Mesendoderm (in vitro differentiated cells): ENCODE results near the gene DNAJC21.

ENCODE experiments used
- DNase-seq: peaks from one replicate; pipeline ENCODE4 v3.0.0; 2013
- H2AK5ac ChIP-seq: 2 replicates; pipeline ENCODE4 v1.6.1; 2013; ENCODE audit warnings: low read length, inconsistent platforms
- H2BK120ac ChIP-seq: 2 replicates; pipeline ENCODE4 v1.6.1; 2013; ENCODE audit warnings: low read depth, mild to moderate bottlenecking, low read length, moderate library complexity, mixed read lengths
- H2BK15ac ChIP-seq: replicated peaks from 2 replicates; pipeline ENCODE4 v1.6.1; 2013; ENCODE audit warnings: low read depth, mild to moderate bottlenecking, moderate library complexity
- H2BK5ac ChIP-seq: 2 replicates; pipeline ENCODE4 v1.6.1; 2013; ENCODE audit warnings: low read length, inconsistent platforms
- H3K18ac ChIP-seq: 2 replicates; pipeline ENCODE4 v1.6.1; 2013; ENCODE audit warnings: mild to moderate bottlenecking, low read length, mixed read lengths
- H3K23ac ChIP-seq: one replicate; pipeline ENCODE4 v1.6.1; 2013; ENCODE audit warnings: low read length
- H3K27ac ChIP-seq: 2 replicates; pipeline ENCODE4 v1.5.1; 2013; ENCODE audit warnings: low read depth, mild to moderate bottlenecking, inconsistent platforms, low read length, moderate library complexity
- H3K27me3 ChIP-seq: 2 replicates; pipeline ENCODE4 v1.6.1; 2013; ENCODE audit warnings: low read length, control low read depth, mild to moderate bottlenecking, inconsistent platforms; ENCODE audit not compliant: insufficient read depth, poor library complexity
- H3K36me3 ChIP-seq: 2 replicates; pipeline ENCODE4 v1.6.1; 2013; ENCODE audit warnings: low read length, inconsistent platforms; ENCODE audit not compliant: control insufficient read depth, insufficient read depth
- H3K4ac ChIP-seq: one replicate; pipeline ENCODE4 v1.6.1; 2013; ENCODE audit warnings: low read depth, mild to moderate bottlenecking, low read length, moderate library complexity
- H3K4me1 ChIP-seq: 2 replicates; pipeline ENCODE4 v1.6.1; 2013; ENCODE audit warnings: low read depth, low read length, inconsistent platforms; ENCODE audit not compliant: control insufficient read depth
- H3K4me2 ChIP-seq: 2 replicates; pipeline ENCODE4 v1.6.1; 2013; ENCODE audit warnings: low read length
- H3K4me3 ChIP-seq: 2 replicates; pipeline ENCODE4 v1.5.1; 2013; ENCODE audit warnings: mild to moderate bottlenecking, low read length
- H3K56ac ChIP-seq: one replicate; pipeline ENCODE4 v1.6.1; 2013; ENCODE audit warnings: low read length
- H3K79me1 ChIP-seq: 2 replicates; pipeline ENCODE4 v1.6.1; 2013; ENCODE audit warnings: low read length, inconsistent platforms
- H3K79me2 ChIP-seq: 2 replicates; pipeline ENCODE4 v1.6.1; 2013; ENCODE audit warnings: mild to moderate bottlenecking, low read length; ENCODE audit not compliant: control insufficient read depth, insufficient read depth
- H3K9ac ChIP-seq: 2 replicates; pipeline ENCODE4 v1.6.1; 2013; ENCODE audit warnings: low read length, inconsistent platforms
- H4K5ac ChIP-seq: one replicate; pipeline ENCODE4 v1.6.1; 2013; ENCODE audit warnings: low read length
- H4K8ac ChIP-seq: one replicate; pipeline ENCODE4 v1.6.1; 2013; ENCODE audit warnings: low read depth, mild to moderate bottlenecking, control low read depth, low read length, moderate library complexity
- WGBS: extraction: QIAGEN DNeasy Blood & Tissue Kit; methylation state at CpG from one replicate; pipeline ENCODE4 v1.1.7; 2013; ENCODE audit warnings: low lambda C conversion rate, missing lambda C conversion rate; ENCODE audit not compliant: insufficient coverage; ENCODE audit errors: extremely low coverage; 5-methylcytosine and 5-hydroxymethylcytosine counted together

Gene DNAJC21

DNA sequence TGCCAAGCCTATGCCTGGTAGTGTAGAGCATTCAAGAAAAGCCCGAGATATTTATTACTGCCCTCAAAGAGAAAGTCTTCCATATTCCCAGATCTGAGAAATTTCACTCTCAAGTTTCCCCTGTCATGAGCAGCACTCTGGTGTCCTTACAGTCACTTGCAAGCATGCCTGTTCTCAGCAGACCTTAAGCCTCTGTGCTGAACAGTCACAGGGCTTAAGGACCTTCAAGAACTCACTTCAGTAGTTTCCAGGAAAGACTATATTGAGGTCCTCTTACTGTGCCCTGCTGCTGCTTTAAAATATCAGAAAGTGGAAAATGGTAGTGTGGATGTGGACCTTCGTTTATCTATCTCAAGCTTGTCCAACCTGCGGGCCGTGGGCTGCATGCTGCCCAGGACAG is 53.5 kb downstream of the DNAJC21 start:
- no peak overlapping the region for H2BK5ac ChIP-seq
- H3K18ac ChIP-seq = no peak overlapping the region
- no peak overlapping the region for H3K4ac ChIP-seq
- no peaks in the 10 kb centered on the region for H3K79me2 ChIP-seq
- no peak overlapping the region for H3K27ac ChIP-seq
- H3K27me3 ChIP-seq = no peaks in the 10 kb centered on the region
- H3K56ac ChIP-seq = no peak overlapping the region
- no peak overlapping the region for H4K5ac ChIP-seq
- H3K23ac ChIP-seq = no peak overlapping the region
- H2AK5ac ChIP-seq = no peak overlapping the region
- no peak overlapping the region for H2BK120ac ChIP-seq
- H3K4me2 ChIP-seq = no peak overlapping the region
- no peaks in the 10 kb centered on the region for H3K4me1 ChIP-seq
- H2BK15ac ChIP-seq = no peak overlapping the region
- no CpG with 5 or more reads among the region's 4 CpGs for WGBS
- H4K8ac ChIP-seq = no peak overlapping the region
- H3K9ac ChIP-seq = no peak overlapping the region
- no peak for DNase-seq
- no peaks in the 10 kb centered on the region for H3K79me1 ChIP-seq
- no peaks in the 10 kb centered on the region for H3K36me3 ChIP-seq
- H3K4me3 ChIP-seq = no peak overlapping the region

DNA sequence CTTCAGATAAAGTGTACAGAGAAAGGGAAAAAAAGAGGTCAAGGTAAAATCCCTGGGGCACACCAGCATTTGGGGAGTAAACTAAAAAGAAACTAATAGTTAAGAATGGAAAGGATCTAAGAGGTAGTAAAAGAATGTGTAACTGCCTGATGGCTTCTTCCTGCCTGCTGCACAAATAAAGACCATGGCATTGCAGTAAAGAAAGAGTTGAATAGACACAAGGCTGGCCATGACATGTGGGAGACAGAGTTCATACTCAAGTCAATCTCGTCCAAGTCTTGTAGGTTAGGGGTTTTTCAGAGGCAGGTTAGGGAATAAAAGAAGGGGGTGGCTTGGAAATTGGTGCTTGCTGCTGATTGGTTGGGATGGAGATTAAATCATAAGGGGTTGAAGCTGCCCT is 57.6 kb downstream of the DNAJC21 start:
- Histone ChIP-seq H3K23ac (no peak overlapping the region), H3K4me2 (no peak overlapping the region), H3K79me1 (no peaks in the 10 kb centered on the region), H2BK5ac (no peak overlapping the region), H2BK120ac (no peak overlapping the region), H3K27me3 (no peaks in the 10 kb centered on the region), H3K9ac (no peak overlapping the region), H3K4me1 (no peaks in the 10 kb centered on the region), H2AK5ac (no peak overlapping the region), H2BK15ac (no peak overlapping the region), H3K36me3 (no peaks in the 10 kb centered on the region), H3K27ac (no peak overlapping the region), H3K4ac (no peak overlapping the region), H3K79me2 (no peaks in the 10 kb centered on the region), H4K5ac (no peak overlapping the region), H3K4me3 (no peak overlapping the region), H3K18ac (no peak overlapping the region), H4K8ac (no peak overlapping the region), H3K56ac (no peak overlapping the region)
- DNase-seq = no peak
- no CpG with 5 or more reads among the region's 1 CpG for WGBS

DNA sequence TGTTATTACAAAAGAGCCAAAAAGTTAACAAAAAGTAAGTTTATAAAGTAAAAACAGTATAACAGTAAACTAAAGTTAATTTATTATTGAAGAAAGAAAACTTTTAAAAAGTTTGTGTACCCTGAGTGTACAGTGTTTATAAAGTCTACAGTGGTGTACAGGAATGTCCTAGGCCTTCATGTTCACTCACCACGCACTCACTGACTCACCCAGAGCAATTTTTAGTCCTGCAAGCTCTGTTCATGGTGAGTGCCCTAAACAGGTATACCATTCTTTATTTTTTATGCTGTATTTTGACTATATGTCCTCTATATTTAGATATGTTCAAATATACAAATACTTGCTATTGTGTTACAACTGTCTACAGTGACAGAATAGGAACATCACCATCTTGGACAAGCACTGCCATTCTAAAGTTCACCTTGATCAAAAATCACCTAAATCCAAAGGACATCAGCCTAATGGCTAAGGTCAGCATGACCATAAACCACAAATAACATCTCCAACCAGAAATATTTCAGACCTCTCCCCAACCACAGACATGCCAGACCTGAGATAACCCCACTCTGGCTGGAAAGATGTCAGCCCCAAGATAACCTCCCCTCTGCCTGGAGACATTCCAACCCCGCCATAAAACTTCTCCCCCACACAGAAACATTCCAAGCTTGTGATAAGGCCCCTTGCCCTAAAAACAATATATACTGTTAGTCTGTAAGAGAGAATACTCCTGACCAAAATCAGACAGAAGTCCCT is 62.3 kb downstream of the DNAJC21 start:
- Histone ChIP-seq H2BK15ac (no peak overlapping the region), H3K56ac (no peak overlapping the region), H3K79me1 (no peaks in the 10 kb centered on the region), H3K23ac (no peak overlapping the region), H4K5ac (no peak overlapping the region), H3K4me1 (no peaks in the 10 kb centered on the region), H3K79me2 (no peaks in the 10 kb centered on the region), H3K18ac (no peak overlapping the region), H3K36me3 (no peaks in the 10 kb centered on the region), H2BK120ac (peak overlapping the region; percentile 38), H2AK5ac (no peak overlapping the region), H3K27me3 (no peaks in the 10 kb centered on the region), H3K4me2 (no peak overlapping the region), H4K8ac (no peak overlapping the region), H3K4ac (no peak overlapping the region), H3K4me3 (no peak overlapping the region), H3K27ac (no peak overlapping the region), H3K9ac (no peak overlapping the region), H2BK5ac (no peak overlapping the region)
- no peak for DNase-seq
- WGBS = no CpG with 5 or more reads among the region's 2 CpGs

DNA sequence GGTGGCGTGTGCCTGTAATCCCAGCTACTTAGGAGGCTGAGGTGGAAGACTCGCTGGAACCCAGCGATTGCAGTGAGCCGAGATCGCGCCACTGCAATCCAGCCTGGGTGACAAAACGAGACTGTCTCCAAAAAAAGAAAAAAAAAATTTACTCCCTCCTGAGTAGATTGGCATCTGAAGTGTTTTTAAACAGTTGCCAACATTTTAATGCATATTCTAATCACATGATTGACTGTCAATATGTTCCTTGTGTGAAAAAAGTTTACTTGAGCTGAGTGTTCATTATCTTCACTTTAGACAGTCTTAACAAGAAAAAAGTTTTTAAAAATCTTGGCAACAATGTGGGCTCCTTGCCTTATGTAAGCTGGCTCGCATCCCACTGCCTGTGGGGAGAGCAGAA is 64.6 kb downstream of the DNAJC21 start:
- no peak overlapping the region for H2AK5ac ChIP-seq
- H3K9ac ChIP-seq = no peak overlapping the region
- H3K23ac ChIP-seq = no peak overlapping the region
- no peak overlapping the region for H4K8ac ChIP-seq
- no peaks in the 10 kb centered on the region for H3K27me3 ChIP-seq
- H3K27ac ChIP-seq = no peak overlapping the region
- no peak overlapping the region for H3K4ac ChIP-seq
- no peak overlapping the region for H2BK120ac ChIP-seq
- no peaks in the 10 kb centered on the region for H3K36me3 ChIP-seq
- no peaks in the 10 kb centered on the region for H3K4me1 ChIP-seq
- H3K56ac ChIP-seq = no peak overlapping the region
- no peak overlapping the region for H3K4me3 ChIP-seq
- no peak overlapping the region for H2BK5ac ChIP-seq
- no peak for DNase-seq
- no CpG with 5 or more reads among the region's 8 CpGs for WGBS
- H3K4me2 ChIP-seq = no peak overlapping the region
- H4K5ac ChIP-seq = no peak overlapping the region
- H3K18ac ChIP-seq = no peak overlapping the region
- H2BK15ac ChIP-seq = no peak overlapping the region
- no peaks in the 10 kb centered on the region for H3K79me1 ChIP-seq
- H3K79me2 ChIP-seq = no peaks in the 10 kb centered on the region

DNA sequence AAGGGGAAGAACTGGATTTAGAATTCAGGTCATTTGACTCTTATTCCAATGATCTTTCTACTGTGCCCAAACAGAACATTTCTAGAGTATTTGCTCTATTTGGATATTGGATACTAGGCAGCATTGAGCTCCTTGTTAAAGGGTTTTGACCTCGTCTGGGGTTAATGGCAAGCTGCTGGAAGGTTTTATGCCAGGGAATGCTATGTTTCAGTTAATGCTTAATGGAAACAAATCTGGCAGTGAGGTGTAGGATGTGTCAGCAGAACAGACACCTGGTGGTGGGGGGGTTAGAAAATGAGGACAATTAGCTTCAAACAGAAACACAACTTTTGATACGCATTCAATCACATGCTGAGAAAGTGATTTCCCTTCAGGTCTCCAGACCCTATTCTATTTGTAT is 66.9 kb downstream of the DNAJC21 start:
- H4K8ac ChIP-seq = no peak overlapping the region
- no peak overlapping the region for H2AK5ac ChIP-seq
- no peak overlapping the region for H3K18ac ChIP-seq
- no peak overlapping the region for H2BK120ac ChIP-seq
- H3K56ac ChIP-seq = no peak overlapping the region
- no peak overlapping the region for H3K23ac ChIP-seq
- H3K9ac ChIP-seq = no peak overlapping the region
- no peak overlapping the region for H3K4ac ChIP-seq
- no CpG with 5 or more reads among the region's 2 CpGs for WGBS
- H2BK15ac ChIP-seq = no peak overlapping the region
- H2BK5ac ChIP-seq = no peak overlapping the region
- no peaks in the 10 kb centered on the region for H3K27me3 ChIP-seq
- no peak overlapping the region for H3K4me2 ChIP-seq
- H3K4me1 ChIP-seq = no peaks in the 10 kb centered on the region
- H3K79me1 ChIP-seq = no peaks in the 10 kb centered on the region
- no peak overlapping the region for H3K4me3 ChIP-seq
- no peaks in the 10 kb centered on the region for H3K36me3 ChIP-seq
- no peaks in the 10 kb centered on the region for H3K79me2 ChIP-seq
- DNase-seq = no peak
- no peak overlapping the region for H3K27ac ChIP-seq
- no peak overlapping the region for H4K5ac ChIP-seq
